Measurements from ENCODE around the gene GART.
A peak's percentile ranks its signal among the peaks of the same experiment; 100 is the strongest.
"Not testable (repeated sequence)": the region's sequence is repeated elsewhere in the genome, so short reads cannot be mapped to it uniquely, and the experiment has no call there.

Gene GART

GRCh38 chr21:33512481-33512880 lies 29.4 kb downstream of the GART start:
- no peak for DNase-seq (ENCODE audit: low read depth in 3 of 3)

- no peak for DNase-seq (ENCODE audit: low read depth in 3 of 3)
Observed at GRCh38 chr21:33511639-33512038, 30.3 kb downstream of the GART start.

GRCh38 chr21:33510826-33511225 lies 31.1 kb downstream of the GART start:
- DNase-seq (ENCODE audit: low read depth in 3 of 3), result no peak

GRCh38 chr21:33507003-33507402 lies 34.9 kb downstream of the GART start:
- not testable (repeated sequence) for DNase-seq (ENCODE audit: low read depth in 3 of 3)

- no peak for DNase-seq (ENCODE audit: low read depth in 3 of 3)
Observed at GRCh38 chr21:33505833-33506232, 36.1 kb downstream of the GART start.

- no peak for DNase-seq (ENCODE audit: low read depth in 3 of 3)
Observed at GRCh38 chr21:33496345-33496744, 45.6 kb downstream of the GART start.

- no peak for DNase-seq (ENCODE audit: low read depth in 3 of 3)
Observed at GRCh38 chr21:33495743-33496142, 46.2 kb downstream of the GART start.

- no peak for DNase-seq (ENCODE audit: low read depth in 3 of 3)
Observed at GRCh38 chr21:33493756-33494155, 48.2 kb downstream of the GART start.

- no peak for DNase-seq (ENCODE audit: low read depth in 3 of 3)
Observed at GRCh38 chr21:33492571-33492970, 49.3 kb downstream of the GART start.

GRCh38 chr21:33491373-33492102 lies 50.4 kb downstream of the GART start, which contains the start of gene DNAJC28:
Gene DNAJC28, minus strand, starts transcription at chr21:33491716. Its CDS starts 2,323 bp downstream, at chr21:33489393.
- DNase-seq (ENCODE audit: low read depth in 3 of 3), result peak; percentile 82 to 90 (median 83)

- peak in 1 of 3 donors; percentile 4 for DNase-seq (ENCODE audit: low read depth in 3 of 3)
Observed at GRCh38 chr21:33490991-33491372, 50.9 kb downstream of the GART start.

- DNase-seq (ENCODE audit: low read depth in 3 of 3), result no peak
Observed at GRCh38 chr21:33488936-33489335, 53.0 kb downstream of the GART start.

GRCh38 chr21:33487996-33488395 lies 53.9 kb downstream of the GART start:
- DNase-seq (ENCODE audit: low read depth in 3 of 3), result no peak

- no peak for DNase-seq (ENCODE audit: low read depth in 3 of 3)
Observed at GRCh38 chr21:33481314-33481943, 60.5 kb downstream of the GART start.

- DNase-seq (ENCODE audit: low read depth in 3 of 3), result no peak
Observed at GRCh38 chr21:33480481-33481103, 61.3 kb downstream of the GART start.

GRCh38 chr21:33479679-33480480 lies 62.0 kb downstream of the GART start, which contains the start of gene TMEM50B:
Gene TMEM50B, minus strand, starts transcription at chr21:33479974. Its CDS starts 11,089 bp downstream, at chr21:33468885.
- DNase-seq (ENCODE audit: low read depth in 3 of 3), result peak; percentile 92 to 97 (median 95)

- DNase-seq (ENCODE audit: low read depth in 3 of 3), result peak; percentile 5 to 26 (median 9)
Observed at GRCh38 chr21:33478935-33479678, 62.8 kb downstream of the GART start.

GRCh38 chr21:33478182-33478581 lies 63.7 kb downstream of the GART start:
- no peak for DNase-seq (ENCODE audit: low read depth in 3 of 3)

GRCh38 chr21:33477066-33477465 lies 64.9 kb downstream of the GART start:
- no peak for DNase-seq (ENCODE audit: low read depth in 3 of 3)

- DNase-seq (ENCODE audit: low read depth in 3 of 3), result no peak
Observed at GRCh38 chr21:33473344-33473743, 68.6 kb downstream of the GART start.

GRCh38 chr21:33470701-33471100 lies 71.2 kb downstream of the GART start:
- no peak for DNase-seq (ENCODE audit: low read depth in 3 of 3)

Data from stimulated activated CD4-positive, alpha-beta T cell treated with anti-CD3 and anti-CD28 coated beads, TNF-alpha, amount 100 ng/mL, for 48 hours (primary cell).